GM19467 (cell line): ENCODE data around the gene STAG1.
"Not testable (repeated sequence)": the region's sequence is repeated elsewhere in the genome, so short reads cannot be mapped to it uniquely, and the experiment has no call there.

Source experiments
- ATAC-seq: cut with Tn5 transposase; IDR thresholded peaks from one replicate; pipeline ENCODE4 v1.9.1; 2021; ENCODE audit warnings: mild to moderate bottlenecking, moderate library complexity; ENCODE audit not compliant: unreplicated experiment

STAG1 gene

GRCh38 chr3:136749091-136749490 lies 3.1 kb downstream of the STAG1 start:
- no peak for ATAC-seq

- no peak for ATAC-seq
These were observed 6.3 kb downstream of the STAG1 start for GRCh38 chr3:136745916-136746315.

GRCh38 chr3:136741063-136741462 lies 11.1 kb downstream of the STAG1 start:
- no peak for ATAC-seq

- no peak for ATAC-seq
These were observed 11.7 kb downstream of the STAG1 start for GRCh38 chr3:136740351-136740958.

- ATAC-seq = not testable (repeated sequence)
These were observed 15.2 kb downstream of the STAG1 start for GRCh38 chr3:136736950-136737349.

- no peak for ATAC-seq
These were observed 17.1 kb downstream of the STAG1 start for GRCh38 chr3:136735103-136735502.

GRCh38 chr3:136734382-136735070 lies 17.7 kb downstream of the STAG1 start:
- ATAC-seq = no peak

- no peak for ATAC-seq
These were observed 18.8 kb downstream of the STAG1 start for GRCh38 chr3:136733317-136733833.

- no peak for ATAC-seq
These were observed 20.8 kb downstream of the STAG1 start for GRCh38 chr3:136731274-136731884.

GRCh38 chr3:136730595-136731273 lies 21.4 kb downstream of the STAG1 start:
- peak; percentile 44 for ATAC-seq

- ATAC-seq = no peak
These were observed 23.3 kb downstream of the STAG1 start for GRCh38 chr3:136728918-136729317.

- peak; percentile 60 for ATAC-seq
These were observed 23.7 kb downstream of the STAG1 start for GRCh38 chr3:136728473-136728872.

- ATAC-seq = no peak
These were observed 26.7 kb downstream of the STAG1 start for GRCh38 chr3:136725468-136725867.

GRCh38 chr3:136722916-136723315 lies 29.3 kb downstream of the STAG1 start:
- ATAC-seq = not testable (repeated sequence)

GRCh38 chr3:136722399-136722798 lies 29.8 kb downstream of the STAG1 start:
- not testable (repeated sequence) for ATAC-seq

- ATAC-seq = no peak
These were observed 32.1 kb downstream of the STAG1 start for GRCh38 chr3:136720091-136720490.

GRCh38 chr3:136716629-136717028 lies 35.5 kb downstream of the STAG1 start:
- ATAC-seq = no peak

GRCh38 chr3:136714020-136714419 lies 38.2 kb downstream of the STAG1 start:
- ATAC-seq = no peak

- no peak for ATAC-seq
These were observed 39.2 kb downstream of the STAG1 start for GRCh38 chr3:136712941-136713340.

- not testable (repeated sequence) for ATAC-seq
These were observed 40.3 kb downstream of the STAG1 start for GRCh38 chr3:136711888-136712287.

GRCh38 chr3:136711277-136711676 lies 40.9 kb downstream of the STAG1 start:
- no peak for ATAC-seq
